GM18867 (cell line): ENCODE data around the gene RABGGTA.

Experiments used
- ATAC-seq: cut with Tn5 transposase; IDR thresholded peaks from one replicate; pipeline ENCODE4 v1.9.1; 2021; ENCODE audit warnings: mild to moderate bottlenecking, moderate library complexity; ENCODE audit not compliant: unreplicated experiment

RABGGTA gene

GRCh38 chr14:24261969-24262327 lies 9.4 kb downstream of the RABGGTA start:
- ATAC-seq: no peak

DNA sequence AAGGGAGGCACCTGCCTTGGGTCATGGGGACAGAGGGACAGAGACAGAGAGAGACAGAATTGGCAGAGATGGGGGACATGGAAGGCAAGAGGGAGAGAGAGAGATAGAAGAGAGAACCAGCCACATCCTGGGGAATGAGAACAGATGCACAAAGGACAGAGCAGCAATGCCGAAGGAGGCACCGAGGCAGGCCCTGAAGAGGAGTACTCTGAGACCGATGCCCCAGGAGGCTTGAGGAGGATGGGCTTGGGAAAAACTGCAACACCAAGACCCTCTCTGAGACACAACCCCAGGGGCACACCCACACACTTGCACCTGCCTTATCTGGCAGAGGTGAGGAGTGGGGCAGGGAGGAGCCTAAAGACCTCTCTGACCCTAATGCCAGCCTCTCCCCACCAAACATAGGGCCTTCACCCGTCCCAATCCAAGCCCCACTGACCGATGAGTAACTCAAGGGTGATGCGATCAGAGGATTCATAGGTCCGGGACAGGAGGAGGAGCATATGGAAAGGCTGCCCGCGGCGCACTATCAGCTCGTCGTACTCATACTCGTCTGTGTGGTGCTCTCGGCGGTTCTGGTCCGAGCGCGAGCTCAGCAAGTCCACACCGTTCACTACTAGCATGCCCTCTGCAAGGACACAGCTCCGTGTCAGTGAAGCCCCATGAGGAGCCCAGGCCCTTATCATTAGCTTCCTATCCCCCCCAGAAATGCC lies 10.0 kb downstream of the RABGGTA start:
- ATAC-seq: no peak

GRCh38 chr14:24260780-24261157 lies 10.6 kb downstream of the RABGGTA start:
- no peak for ATAC-seq

GRCh38 chr14:24260026-24260779 lies 11.2 kb downstream of the RABGGTA start:
- ATAC-seq: no peak

GRCh38 chr14:24259282-24260025 lies 11.9 kb downstream of the RABGGTA start:
- no peak for ATAC-seq

- no peak for ATAC-seq
Measured at GRCh38 chr14:24258548-24259265, 12.7 kb downstream of the RABGGTA start.

GRCh38 chr14:24258119-24258518 lies 13.3 kb downstream of the RABGGTA start:
- ATAC-seq: no peak

DNA sequence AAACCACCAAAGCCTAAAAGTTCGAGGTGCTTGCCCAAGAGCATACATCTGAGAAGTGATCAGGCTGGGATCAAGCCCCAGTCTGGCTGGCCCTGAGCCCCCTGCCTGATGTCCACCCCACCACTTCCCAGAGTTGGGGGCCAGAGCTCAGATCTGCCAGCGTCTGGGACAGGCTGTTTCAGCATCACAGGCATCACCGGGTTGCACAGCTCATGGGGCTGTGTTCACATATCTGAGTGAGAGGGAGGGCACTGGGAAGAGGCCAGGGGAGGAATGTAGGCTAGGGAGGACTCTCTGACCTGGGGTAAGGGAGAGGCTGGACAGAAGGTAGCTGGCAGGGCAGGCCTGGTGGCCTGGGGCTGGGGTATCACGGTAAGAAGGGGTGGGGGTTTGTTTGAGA lies 14.4 kb downstream of the RABGGTA start:
- no peak for ATAC-seq

- ATAC-seq: no peak
Measured at GRCh38 chr14:24255931-24256711, 15.3 kb downstream of the RABGGTA start.

GRCh38 chr14:24255438-24255837 lies 16.0 kb downstream of the RABGGTA start:
- ATAC-seq: no peak

DNA sequence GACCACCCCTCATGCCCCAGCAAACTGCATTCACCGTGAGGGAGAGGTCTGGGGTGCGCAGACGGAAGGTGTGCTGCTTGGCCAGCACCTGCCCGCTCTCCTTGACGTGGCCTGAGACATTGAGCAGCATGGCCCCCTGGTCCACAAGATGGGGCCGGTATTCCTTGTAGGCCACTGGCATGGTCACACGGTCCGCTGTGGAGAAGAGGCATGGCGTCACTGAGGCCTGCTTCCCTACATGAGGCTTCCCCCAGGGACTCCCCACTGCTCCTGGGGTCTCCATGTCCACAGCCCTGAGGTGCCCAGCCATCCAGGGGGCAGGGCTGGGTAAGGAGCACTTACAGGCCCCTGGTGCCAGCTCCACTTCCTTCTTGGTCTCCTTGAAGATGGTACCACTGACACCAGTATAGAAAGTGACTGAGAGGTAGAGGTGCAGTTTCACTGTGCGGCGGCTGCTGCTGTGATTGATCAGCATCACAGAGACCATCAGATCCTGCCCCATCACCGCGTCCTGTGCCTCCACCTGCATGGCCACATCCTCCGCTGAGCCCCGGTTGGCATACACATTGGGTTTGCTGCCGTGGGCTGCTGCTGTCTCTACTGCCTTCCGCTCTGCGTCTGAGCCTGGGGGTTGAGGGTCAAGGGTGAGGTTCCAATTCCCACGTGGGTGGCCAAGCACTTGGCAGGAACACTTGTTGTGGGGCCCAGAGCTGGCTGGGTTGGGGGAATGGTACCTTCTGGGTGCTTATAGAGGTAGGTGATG lies 16.6 kb downstream of the RABGGTA start:
- ATAC-seq: no peak

DNA sequence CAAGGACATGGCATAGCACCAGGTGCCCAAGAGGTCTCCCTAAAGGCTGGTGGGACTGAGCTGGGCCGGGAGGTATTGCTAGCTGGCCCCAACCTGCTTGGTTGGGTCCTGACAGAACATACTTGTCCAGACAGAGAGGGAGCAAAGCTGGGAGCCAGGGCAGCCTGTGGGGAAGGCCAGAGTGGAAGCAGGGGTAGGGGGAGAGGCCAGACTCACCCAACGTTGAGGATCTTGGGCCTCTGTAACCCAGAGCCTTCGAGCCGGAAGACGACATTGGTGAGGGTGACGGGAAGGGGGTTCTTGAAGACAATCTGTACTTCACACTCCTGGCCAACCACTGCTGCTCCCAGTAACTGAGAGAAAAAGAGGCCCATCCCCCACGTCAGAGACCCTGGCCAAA lies 17.5 kb downstream of the RABGGTA start:
- ATAC-seq: no peak

- no peak for ATAC-seq
Measured at GRCh38 chr14:24252289-24253124, 18.9 kb downstream of the RABGGTA start.

DNA sequence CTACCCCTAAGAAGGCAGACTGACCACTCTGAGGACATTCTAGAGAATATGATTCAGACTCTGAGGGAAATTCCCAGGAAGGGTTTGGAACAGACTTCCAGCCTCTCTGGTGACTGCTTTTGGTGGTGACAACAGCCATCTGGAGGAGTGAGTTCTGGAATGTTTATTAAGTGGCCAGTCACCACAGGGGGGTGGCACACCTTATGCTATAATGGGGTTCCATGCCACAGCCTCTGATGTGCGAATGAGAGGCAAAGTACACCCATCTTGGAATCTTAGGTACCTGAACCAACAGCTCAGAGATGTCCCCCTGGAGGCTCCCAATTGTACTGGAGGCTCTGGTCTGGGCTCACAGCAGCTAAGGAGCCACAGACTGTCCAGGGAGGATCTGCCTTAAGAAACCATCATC lies 19.5 kb downstream of the RABGGTA start:
- ATAC-seq: no peak

- no peak for ATAC-seq
Measured at GRCh38 chr14:24250354-24250753, 21.0 kb downstream of the RABGGTA start.

DNA sequence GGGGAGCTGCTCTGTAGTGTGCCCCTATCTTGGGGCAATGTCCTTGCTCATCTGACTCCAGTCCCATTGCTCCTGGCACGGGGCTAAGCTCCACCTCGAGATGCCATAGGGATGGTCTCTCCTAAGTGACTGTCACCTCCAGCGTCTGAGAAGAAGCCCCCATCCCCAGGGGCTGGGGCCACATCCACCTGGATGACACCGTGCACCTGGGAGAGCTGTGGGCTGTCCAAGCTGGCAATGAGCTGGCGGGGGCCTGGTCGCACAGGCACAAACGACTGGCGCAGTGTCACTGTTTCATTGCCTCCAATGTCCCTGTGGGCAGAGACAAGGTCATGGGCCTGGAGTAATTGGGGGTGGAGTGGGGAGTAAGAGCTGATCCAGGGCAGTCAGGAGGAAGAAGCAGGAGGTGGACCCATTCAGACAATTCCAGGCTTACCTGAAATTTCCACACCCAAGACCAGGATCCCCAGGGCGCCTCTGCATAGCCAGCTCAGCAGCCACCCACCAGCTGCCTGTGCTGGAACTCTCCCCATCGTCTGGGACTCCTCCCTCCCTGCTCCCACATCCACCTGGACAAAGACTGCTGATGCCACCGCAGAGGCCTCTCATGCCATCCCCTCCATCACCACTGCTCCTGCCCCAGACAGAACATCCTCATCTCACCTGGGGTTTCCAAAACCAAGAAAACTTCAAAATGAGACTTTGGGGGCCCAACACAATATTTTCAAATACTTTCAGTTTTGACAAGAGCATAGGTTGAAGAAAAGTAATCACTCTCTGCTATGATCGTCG lies 22.0 kb downstream of the RABGGTA start:
- ATAC-seq: no peak

DNA sequence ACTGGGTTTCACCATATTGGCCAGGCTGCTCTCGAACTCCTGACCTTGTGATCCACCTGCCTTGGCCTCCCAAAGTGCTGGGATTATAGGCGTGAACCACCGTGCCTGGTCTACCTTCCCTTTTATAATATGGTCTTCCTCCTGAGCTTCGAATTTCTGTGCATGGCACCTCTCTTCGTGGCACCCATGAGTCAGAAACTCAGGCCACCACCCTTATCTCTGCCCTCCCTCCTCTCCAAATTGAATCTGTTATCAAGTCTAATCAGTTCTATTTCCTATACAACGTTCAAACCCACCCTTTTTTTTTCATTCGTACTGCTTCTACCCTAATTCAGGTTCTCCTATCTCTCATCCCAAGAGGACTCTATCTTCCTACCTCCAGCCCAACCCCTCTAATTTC lies 24.0 kb downstream of the RABGGTA start:
- ATAC-seq: no peak

DNA sequence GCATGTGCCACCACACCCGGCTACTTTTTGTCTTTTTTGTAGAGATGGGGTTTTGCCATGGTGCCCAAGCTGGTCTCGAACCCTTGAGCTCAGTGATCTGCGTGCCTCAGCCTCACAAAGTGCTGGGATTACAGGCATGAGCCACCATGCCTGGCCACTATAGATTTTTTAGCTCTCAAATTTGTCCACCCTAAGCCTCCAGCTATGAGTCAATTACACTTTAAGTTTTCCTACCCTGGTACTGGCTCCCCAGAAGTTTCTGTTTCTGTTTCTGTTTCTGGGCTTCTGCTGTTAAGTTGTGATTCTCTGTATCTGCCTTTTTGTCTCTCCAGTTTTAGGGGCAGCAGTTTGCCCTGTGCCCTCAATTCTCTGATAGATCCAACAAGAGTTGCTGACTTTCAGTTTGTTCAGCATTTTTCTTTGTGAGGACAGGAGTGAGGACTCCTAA lies 24.6 kb downstream of the RABGGTA start:
- peak; percentile 29 for ATAC-seq
